GM12878 (cell line): ENCODE measurements around the gene CRYBA1.

Experiments
- ATF3 ChIP-seq: IDR thresholded peaks from 2 replicates; pipeline ENCODE4 v1.6.1; 2011; ENCODE audit warnings: low read depth, mild to moderate bottlenecking, low read length, moderate library complexity, borderline replicate concordance; ENCODE audit errors: extremely low read depth
- BACH1 ChIP-seq: fragments of 450-650 bp; IDR thresholded peaks from 2 replicates; pipeline ENCODE4 v1.6.1; 2017; ENCODE audit warnings: mild to moderate bottlenecking, borderline replicate concordance
- CHD2 ChIP-seq: IDR thresholded peaks from 2 replicates; pipeline ENCODE4 v1.6.1; 2011; ENCODE audit warnings: low read depth, low read length, improper control_type of control experiment, borderline replicate concordance
- CTCF ChIP-seq, 3 experiments: IDR thresholded peaks in 2 of 3; conservative IDR thresholded peaks in 1 of 3; 2 replicates each; pipeline ENCODE4 v1.5.1; 2011; ENCODE audit warnings: low read depth in 3 of 3, low read length in 3 of 3, mild to moderate bottlenecking in 3 of 3, control low read depth in 2 of 3, moderate library complexity in 2 of 3, inconsistent platforms in 1 of 3, mixed read lengths in 1 of 3; ENCODE audit not compliant: control insufficient read depth in 2 of 3, insufficient read depth in 1 of 3; ENCODE audit errors: extremely low read depth in 1 of 3
- GABPA ChIP-seq: IDR thresholded peaks from 2 replicates; pipeline ENCODE4 v1.6.1; 2014; ENCODE audit warnings: antibody characterized with exemption, low read depth, mild to moderate bottlenecking, inconsistent platforms
- REST ChIP-seq: IDR thresholded peaks from 2 replicates; pipeline ENCODE4 v1.6.1; 2012; ENCODE audit warnings: mild to moderate bottlenecking, low read depth, low read length
- RFX5 ChIP-seq: IDR thresholded peaks from 2 replicates; pipeline ENCODE4 v1.6.1; 2011; ENCODE audit warnings: low read depth, low read length, improper control_type of control experiment

- TF ChIP-seq GABPA (peak; percentile 70; the same call in 1 of the 2 replicates), CTCF (IDR thresholded peaks at IDR 0.05 in 2 of 3, conservative IDR thresholded peaks at IDR 0.05 in 1 of 3; ENCODE audit: control insufficient read depth in 2 of 3, extremely low read depth in 1 of 3, insufficient read depth in 1 of 3, low read depth in 3 of 3, low read length in 3 of 3) (no peak), REST (no peak), ATF3 (no peak), CHD2 (peak; percentile 86; the same call in 1 of the 2 replicates), RFX5 (peak; percentile 59; the same call in 1 of the 2 replicates), BACH1 (peak; percentile 79)
Observed at GRCh38 chr17:29293890-29294579, 47.4 kb downstream of the CRYBA1 start, which contains the start of gene NUFIP2.
